WTC11 (cell line): Measurements from ENCODE around the gene KDM3B.

Source experiments
- CTCF ChIP-seq: fragments of 200-600 bp; IDR thresholded peaks from 2 replicates; pipeline ENCODE4 v1.8.0; 2022; ENCODE audit warnings: antibody characterized with exemption
- TF ChIP-seq, protein P1 (sequence below): sonication (generic); formaldehyde crosslinking; IDR thresholded peaks from 2 replicates; pipeline ENCODE4 v1.8.1; 2023; ENCODE audit warnings: mild to moderate bottlenecking, missing genetic modification reagents, borderline replicate concordance

DNA sequence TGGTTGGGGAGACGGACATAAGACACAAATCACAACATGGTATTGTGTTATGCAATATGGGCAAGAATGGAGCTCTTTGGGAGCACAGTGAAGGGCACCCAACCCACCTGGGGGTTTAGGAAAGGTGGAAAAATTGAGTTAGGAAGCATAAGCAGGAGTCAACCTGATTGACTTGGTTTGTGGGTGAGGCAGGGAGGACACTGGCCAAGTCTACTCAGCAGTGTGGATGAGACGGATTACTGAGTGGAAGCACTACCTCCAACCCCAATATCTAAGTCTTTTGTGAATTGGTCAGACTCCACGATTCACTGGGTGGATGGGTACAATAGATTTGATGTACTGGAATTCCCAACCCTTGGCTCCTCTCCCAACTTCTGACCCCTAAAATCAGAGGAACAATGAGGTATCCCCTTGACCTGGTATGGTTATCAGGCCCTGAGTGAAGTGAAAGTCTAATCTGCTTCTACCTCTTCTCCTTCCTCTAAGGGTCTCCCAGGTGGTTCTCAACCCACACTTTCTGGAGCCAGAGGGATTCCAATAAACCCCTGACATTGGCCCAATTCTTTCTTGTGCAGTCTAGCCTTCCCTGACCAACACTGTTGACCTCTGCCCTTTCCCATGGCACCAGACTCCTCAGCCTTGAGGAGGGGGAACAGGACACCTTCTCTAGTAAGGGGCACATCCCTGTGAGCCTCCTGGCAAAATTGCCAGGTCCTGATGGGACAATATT is 118.0 kb downstream of the KDM3B start:
- TF ChIP-seq, protein P1, sequence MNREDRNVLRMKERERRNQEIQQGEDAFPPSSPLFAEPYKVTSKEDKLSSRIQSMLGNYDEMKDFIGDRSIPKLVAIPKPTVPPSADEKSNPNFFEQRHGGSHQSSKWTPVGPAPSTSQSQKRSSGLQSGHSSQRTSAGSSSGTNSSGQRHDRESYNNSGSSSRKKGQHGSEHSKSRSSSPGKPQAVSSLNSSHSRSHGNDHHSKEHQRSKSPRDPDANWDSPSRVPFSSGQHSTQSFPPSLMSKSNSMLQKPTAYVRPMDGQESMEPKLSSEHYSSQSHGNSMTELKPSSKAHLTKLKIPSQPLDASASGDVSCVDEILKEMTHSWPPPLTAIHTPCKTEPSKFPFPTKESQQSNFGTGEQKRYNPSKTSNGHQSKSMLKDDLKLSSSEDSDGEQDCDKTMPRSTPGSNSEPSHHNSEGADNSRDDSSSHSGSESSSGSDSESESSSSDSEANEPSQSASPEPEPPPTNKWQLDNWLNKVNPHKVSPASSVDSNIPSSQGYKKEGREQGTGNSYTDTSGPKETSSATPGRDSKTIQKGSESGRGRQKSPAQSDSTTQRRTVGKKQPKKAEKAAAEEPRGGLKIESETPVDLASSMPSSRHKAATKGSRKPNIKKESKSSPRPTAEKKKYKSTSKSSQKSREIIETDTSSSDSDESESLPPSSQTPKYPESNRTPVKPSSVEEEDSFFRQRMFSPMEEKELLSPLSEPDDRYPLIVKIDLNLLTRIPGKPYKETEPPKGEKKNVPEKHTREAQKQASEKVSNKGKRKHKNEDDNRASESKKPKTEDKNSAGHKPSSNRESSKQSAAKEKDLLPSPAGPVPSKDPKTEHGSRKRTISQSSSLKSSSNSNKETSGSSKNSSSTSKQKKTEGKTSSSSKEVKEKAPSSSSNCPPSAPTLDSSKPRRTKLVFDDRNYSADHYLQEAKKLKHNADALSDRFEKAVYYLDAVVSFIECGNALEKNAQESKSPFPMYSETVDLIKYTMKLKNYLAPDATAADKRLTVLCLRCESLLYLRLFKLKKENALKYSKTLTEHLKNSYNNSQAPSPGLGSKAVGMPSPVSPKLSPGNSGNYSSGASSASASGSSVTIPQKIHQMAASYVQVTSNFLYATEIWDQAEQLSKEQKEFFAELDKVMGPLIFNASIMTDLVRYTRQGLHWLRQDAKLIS, result no peak
- TF ChIP-seq CTCF, result no peak
